Stimulated activated CD4-positive, alpha-beta T cell treated with anti-CD3 and anti-CD28 coated beads, Interleukin-4, amount 100 ng/mL, for 4 hours (primary cell): ENCODE measurements around the gene WDFY4.

ENCODE experiments used
- DNase-seq, 2 experiments: peaks; one replicate each; pipeline ENCODE4 v3.0.0-alpha.2; 2020

The WDFY4 gene

DNA sequence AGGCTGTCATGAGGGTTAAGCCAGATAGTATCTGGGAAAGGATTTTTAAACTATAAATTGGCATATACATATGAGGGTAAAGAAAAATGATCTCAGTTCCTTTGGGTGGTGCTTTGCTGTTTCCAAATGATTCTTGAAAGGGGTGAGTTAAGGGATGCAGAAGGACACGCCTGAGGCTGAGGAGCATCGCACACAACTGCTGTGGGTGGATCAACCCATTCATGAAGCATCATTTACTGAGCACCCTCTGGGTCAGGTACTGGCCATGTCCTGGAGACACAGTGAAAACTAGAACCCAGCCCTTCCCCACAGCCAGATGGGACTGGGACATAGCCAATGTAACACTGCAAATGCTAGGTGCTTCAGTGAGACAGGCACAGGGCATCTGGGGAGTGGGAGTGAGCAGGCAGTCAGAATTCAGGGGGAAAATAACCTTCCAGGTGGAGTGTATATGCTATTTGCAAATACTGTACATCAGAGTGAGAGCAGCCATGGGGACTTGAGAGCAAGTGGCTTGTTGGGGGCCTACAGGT, 112.1 kb downstream of the WDFY4 start:
- no peak for DNase-seq

- no peak for DNase-seq
Measured at GRCh38 chr10:48797830-48798229, 113.2 kb downstream of the WDFY4 start.

GRCh38 chr10:48798481-48799254, 114.0 kb downstream of the WDFY4 start:
- no peak for DNase-seq

DNA sequence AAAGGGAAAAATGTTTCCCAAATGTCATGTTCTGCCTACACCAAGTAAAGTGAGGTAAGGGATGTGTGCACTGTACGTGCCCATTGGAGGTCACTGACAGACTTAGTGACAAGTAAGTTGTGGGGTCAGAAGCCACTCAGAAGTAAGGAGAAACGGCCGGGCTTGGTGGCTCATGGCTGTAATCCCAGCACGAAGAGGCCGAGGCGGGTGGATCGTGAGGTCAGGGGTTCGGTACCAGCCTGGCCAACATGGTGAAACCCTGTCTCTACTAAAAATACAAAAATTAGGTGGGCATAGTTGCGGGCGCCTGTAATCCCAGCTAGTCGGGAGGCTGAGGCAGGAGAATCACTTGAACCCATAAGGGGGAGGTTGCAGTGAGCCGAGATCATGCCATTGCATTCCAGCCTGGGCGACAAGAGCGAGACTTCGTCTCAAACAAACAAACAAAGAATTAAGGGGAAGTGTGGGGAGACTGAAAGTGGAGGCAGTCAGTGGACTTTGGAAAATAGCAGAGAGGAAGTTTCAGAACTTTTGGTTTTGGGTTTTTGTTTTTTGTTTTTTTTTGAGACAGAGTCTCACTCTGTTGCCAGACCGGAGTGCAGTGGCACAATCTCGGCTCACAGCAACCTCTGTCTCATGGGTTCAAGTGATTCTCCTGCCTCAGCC, 114.8 kb downstream of the WDFY4 start:
- no peak for DNase-seq

- DNase-seq: no peak
Measured at GRCh38 chr10:48800007-48800675, 115.5 kb downstream of the WDFY4 start.

DNA sequence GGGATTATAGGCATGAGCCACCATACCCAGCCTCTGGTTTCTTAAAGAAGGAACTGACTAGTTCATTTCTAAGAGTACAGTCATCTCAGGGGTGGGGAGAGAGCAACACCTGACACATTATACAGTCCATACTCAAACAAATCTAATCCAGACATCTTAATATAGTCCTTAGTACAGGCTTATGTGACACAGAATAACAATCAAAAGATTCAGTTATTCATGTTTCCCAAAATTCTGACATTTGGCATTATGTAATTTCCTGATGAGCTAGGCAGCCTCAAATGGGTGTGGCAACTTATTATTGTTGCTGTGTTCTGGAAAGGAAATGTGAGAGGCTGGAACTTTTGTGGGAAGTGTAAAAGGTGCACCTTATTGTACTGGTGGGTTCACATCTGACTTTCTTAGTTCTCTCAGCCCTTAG, 116.3 kb downstream of the WDFY4 start:
- DNase-seq: no peak

DNA sequence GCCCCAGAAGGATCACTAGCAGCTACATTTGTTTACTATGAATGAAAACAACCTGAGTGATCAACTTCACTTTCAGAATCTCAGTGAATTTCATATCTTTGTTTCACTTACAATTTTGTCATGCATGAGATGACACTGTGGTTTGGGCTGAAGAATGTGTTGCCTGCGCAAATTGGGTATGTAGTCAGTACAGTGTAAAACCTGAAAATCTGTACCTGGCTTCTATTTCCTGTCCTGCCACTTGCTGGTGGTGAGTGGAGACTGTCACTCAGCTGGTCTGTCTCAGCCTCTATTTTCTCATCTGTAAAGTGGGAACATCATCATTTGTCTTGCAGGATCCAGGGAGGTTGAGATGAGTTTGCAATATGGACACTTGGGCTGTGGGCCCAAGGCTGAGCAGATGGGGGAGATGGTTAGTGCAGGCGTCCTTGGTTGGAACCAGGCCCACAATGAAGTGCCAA, 118.0 kb downstream of the WDFY4 start:
- DNase-seq: no peak

DNA sequence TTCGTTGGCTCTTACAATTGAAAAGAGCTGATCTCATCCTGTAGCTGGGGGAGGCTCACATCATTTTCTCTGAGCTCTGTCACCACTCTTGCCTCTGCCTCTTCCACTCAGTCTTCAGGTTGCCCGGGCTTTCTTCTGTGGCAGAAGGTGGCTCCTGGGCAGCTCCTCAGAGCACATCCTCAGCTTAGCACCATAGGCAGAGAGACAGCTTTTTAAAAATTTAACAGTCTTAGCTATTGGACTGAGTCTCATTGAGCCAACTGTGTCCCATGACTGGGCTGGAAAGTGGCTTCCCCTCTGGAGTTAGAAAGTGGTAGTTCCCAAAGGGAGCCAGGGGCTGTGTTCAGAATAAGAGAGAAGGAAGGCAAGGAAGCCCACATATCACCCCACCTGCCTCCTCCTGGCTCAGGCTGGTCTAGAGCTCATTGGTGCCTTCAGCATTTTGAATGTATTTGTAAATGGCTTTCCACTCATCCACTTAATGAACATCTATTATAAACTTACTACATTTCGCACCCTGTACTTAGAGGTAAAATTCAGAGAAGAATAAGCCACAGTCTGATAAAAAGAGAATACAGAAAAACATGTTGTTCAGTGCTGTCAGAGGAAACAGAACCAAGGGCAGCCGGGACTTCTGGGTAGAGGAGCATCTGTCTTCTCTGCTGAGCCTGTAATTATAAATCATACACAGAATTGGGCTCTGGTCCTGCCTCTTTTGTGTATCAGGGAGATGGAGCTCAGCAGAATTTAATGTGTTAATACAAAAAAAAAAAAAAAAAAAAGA, 119.3 kb downstream of the WDFY4 start:
- DNase-seq: no peak

- DNase-seq: no peak
Measured at GRCh38 chr10:48804740-48805182, 120.1 kb downstream of the WDFY4 start.

DNA sequence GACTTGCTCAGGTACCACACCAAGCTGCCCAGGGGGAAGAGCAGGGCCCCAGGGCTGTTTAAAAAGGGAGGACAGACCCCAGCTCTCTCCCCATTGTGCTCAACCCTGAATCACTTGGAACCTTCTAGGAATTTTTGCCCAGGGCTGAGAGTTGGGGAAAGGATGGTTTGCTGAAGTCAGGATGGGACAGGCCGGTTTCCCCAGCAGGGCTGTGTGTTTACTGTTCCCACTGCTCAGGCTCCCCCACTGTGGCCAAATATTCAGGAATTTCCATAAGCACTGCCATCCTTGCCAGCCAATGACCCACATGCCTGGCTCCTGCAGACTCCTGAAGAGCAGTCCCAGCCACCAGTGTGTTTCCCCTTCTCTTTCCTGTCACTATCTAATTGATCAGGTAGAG, 120.7 kb downstream of the WDFY4 start:
- no peak for DNase-seq

- DNase-seq: no peak
Measured at GRCh38 chr10:48805848-48806247, 121.2 kb downstream of the WDFY4 start.

- DNase-seq: no peak
Measured at GRCh38 chr10:48806342-48806741, 121.7 kb downstream of the WDFY4 start.

DNA sequence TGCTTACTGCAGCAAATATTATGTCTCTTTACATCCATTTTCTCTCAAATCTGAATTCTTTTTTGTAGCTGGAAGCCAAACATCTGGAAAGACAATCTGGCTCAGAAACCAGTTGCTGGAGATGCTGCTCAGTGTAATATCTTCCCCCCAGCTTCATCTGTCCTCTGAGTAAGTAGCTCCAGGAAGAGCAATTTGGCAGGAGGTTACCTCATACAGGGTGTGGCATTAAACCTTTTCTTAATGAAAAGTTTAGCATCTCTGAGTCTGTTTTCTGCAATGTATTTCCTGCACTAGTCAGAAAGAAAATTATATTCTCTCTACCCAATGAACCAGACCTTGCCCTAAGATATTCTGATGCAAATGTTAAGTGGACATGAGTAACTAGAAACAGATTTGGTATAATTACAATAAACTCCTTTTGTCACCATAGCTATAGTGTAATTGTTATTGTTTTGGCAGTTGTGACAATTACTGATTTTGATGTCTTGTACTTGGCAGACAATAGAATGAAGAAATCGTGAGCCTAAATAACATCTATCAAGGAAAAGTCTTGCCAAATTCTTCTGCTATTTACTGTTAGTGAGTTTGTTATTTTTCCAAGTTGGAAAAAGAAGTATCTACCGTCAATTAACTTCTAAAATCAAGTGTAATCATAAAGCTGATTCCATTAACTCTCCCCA, 123.3 kb downstream of the WDFY4 start:
- no peak for DNase-seq

DNA sequence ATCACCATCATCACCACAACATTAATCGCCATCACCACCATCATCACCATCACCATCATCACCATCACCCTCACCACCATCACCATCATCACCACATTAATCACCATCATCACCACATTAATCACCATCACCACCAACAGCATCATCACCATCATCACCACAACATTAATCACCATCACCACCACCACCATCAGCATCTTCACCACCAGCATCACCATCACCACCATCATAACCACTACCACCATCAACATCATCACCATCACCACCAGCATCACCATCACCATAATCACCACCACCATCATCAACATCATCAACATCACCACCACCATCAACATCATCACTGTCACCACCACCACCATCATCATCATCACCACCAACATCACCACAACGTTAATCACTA, 124.6 kb downstream of the WDFY4 start:
- DNase-seq: no peak

DNA sequence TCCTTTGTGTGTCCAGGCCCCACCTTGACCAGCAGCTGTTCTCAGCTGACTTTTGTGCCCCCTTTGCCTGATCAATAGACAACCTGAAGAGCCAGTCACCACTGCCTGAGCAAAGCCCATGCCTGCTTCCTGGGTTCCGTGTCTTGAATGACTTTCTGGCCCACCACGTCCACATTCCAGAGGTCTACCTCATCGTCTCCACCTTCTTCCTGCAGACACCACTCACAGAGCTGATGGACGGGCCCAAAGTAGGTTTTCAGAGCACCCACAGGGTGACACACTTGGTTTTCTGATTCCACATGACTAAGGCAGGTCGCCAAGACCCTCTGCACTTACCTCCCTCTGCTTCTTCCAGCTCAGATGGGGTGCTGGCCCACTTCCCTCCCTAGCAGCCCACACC, 126.8 kb downstream of the WDFY4 start:
- DNase-seq: no peak

- DNase-seq: no peak
Measured at GRCh38 chr10:48811917-48812316, 127.2 kb downstream of the WDFY4 start.

- DNase-seq: no peak
Measured at GRCh38 chr10:48813291-48813690, 128.6 kb downstream of the WDFY4 start.

DNA sequence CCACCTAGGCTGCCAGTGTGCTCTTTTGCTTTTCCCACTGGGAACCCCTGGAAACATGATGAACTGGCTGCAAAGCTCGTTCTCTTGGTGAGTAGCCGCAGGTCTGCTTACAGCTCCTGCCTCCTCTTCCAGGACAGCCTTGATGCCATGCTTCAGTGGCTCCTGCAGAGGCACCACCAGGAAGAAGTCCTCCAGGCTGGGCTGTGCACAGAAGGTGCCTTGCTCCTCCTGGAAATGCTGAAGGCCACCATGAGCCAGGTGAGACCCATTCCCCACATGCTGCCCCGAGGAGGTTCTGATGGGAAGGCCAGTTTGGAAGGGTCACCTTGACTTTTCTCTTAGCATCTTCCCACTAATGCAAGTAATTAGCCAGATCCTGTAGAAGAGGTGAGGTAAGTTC, 129.2 kb downstream of the WDFY4 start:
- DNase-seq: no peak

GRCh38 chr10:48814933-48815332, 130.3 kb downstream of the WDFY4 start:
- no peak for DNase-seq

GRCh38 chr10:48817141-48817540, 132.5 kb downstream of the WDFY4 start:
- no peak for DNase-seq

GRCh38 chr10:48818081-48818480, 133.4 kb downstream of the WDFY4 start:
- DNase-seq: no peak

- no peak for DNase-seq
Measured at GRCh38 chr10:48818861-48819520, 134.3 kb downstream of the WDFY4 start.
